SH-SY5Y (cell line): Measurements from ENCODE around the gene CIZ1.

Experiments used
- GATA2 ChIP-seq: IDR thresholded peaks from 2 replicates; pipeline ENCODE4 v1.6.1; 2011; ENCODE audit warnings: mild to moderate bottlenecking, low read depth, low read length
- GATA3 ChIP-seq: IDR thresholded peaks from 2 replicates; pipeline ENCODE4 v1.6.1; 2011; ENCODE audit warnings: low read depth, mild to moderate bottlenecking, low read length, moderate library complexity

DNA sequence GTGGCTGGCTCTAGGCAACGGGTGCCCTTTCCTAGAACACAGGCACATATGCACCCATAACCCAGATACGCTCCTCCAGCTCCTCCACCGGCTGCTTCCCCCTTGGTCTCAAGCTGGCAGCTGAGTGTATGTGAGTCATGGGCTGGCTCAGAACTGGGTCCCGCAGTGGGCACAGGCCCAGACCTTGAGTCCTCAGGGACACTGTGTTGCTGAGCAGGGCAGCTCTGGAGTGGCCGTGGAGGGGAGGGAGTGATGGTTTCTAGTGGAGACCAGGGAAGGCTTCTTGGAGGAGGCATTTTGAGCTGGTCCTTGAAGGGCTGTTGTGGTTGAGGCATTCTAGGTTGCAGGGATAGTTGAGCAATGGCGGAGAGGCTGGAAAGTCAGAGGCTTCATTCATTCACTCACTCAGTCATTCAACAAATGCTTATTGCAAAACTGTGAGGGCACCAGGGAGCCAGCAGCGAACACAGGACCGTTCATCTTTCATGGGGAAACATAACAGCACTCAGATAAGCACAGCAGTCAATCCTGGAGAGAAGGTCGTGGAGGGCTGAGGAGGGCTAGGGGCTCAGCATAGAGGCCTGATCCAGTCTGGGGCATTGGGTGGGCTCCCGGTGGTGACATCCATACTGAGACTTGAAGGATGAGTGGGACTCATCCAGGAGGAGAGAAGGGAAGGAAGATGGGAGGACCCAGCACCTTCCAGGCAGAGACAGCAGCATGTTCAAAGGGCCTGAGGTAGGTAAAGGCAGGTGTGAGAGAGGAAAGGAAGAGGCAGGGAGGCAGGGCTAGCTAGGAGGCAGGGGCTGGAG is 29.0 kb downstream of the CIZ1 start:
- TF ChIP-seq GATA2 (no peak), GATA3 (no peak)
